ENCODE measurements around the gene CPA1. TPM values are rescaled to one million over a fixed set of nuclear protein-coding genes. Genes with fewer than 3 reads are reported as not detected.

CPA1 gene
- polyA plus RNA-seq, 5 donors: 0.81 to 1.7 (median 1.0) TPM

- DNase-seq: no peak
Observed at GRCh38 chr7:130425796-130426195, 45.5 kb downstream of the CPA1 start.

DNA sequence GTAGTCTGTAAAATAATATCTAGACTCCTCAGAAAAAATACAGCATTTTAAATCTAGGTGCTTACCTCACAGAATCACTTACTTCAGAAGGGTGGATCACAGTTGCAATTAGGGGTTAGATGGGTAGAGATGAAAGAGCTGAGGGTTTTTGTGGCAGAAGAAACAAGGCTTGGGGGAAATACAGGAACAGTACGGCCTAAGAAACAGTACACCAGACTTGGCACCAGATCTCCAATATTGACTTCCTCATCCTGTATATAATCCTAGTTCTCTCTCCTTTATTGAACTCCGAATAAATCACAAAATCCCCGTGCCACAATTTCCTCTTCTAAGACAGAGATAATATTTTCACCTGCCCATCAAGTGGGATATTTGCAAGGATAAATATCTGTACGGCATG lies 46.3 kb downstream of the CPA1 start:
- no peak for DNase-seq

DNA sequence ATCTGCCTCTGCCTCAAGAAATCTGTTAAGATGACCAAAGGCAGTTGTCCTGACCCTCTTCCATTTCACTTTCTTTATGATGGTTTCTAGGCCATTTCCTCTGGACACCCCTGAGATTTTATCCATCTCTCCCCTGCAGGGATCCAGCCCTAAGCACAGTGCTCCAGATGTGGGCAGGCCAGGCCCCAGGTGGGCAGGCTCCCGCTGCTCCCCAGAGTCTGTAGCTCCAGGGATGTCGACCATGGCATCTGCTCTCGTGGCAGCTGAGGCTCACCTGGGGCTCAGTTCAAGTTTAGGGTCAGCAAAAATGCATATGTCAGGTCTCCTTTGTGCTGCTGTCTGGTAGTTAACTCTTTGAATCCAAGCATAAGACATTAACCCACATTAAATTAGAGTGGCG lies 48.7 kb downstream of the CPA1 start:
- DNase-seq: no peak

- no peak for DNase-seq
Observed at GRCh38 chr7:130430115-130430514, 49.8 kb downstream of the CPA1 start.

DNA sequence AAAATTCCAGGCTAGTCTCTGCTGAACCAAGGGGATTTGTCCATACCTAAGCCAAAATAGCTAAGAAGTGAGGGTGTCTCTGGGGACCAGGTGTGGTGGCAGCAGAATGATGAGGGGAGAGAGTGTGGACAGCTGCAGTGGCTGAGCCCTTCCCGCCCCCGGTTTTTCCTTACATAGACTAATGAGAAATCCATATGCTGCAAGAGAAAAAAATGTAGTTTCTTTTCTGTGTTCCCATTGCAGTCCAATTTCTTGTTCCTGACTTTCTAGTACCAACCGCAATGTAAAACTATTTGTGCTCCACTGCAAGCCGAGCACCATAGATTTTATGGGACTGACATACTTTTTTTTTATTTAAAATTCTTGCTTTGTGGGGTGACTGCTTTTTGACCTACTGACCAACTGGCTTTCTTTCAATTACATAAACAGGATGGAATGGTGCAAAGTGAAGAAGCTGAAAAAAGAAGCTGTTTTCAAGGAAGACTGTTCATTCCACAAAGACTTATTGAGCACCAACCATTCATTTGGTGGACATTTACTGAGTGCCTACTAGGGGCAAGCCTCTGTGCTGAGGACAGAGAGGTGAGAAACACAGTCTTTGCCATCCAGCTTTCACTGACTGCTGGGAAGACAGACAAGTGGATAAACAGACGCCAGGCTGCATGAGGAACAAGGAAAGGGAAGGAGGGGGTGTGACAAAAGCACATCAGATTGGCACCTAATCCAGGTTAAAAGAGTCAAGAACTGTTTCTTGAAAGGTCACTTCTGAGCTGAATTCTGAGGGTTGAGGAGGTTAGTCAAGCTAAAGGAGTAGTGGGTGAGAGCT lies 50.8 kb downstream of the CPA1 start:
- DNase-seq: peak; percentile 73 to 80

DNA sequence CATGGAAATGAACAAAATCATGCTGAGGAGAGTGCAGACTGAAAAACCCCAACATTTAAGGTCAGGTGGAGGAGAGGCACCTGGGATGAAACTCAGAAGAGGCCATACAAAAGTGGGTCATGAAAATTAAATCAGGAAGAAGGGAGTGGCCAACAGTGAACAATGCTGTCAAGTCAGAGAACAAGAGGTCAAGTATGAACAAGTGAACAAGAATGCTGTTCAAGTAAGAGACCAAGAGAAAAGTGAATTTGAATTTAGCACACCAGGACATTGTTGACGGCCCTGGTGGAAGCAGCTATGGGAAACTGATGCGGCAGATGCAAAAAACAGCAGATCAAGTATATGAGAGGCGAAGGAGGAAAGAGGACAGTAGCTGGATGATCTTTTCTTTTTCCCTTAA lies 52.6 kb downstream of the CPA1 start:
- DNase-seq: no peak

GRCh38 chr7:130433301-130433700 lies 53.0 kb downstream of the CPA1 start:
- DNase-seq: no peak

- DNase-seq: no peak
Observed at GRCh38 chr7:130435311-130435854, 55.1 kb downstream of the CPA1 start.

DNA sequence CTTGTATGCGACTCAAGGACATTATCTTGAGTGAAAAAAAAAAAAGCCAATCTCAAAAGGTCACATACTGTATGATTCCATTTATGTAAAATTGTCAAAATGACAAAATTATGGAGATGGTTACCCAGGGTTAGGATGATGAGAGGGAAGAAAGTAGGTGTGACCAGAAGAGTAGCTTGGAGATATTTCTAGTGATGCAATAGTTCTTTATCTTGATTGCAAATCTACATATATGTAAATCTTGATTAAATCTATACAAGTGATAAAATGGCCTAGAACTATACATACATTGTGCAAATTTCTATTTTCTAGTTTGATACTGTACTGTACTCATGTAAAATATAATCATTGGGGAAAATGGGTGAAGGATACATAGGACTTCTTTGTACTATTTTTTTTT lies 56.0 kb downstream of the CPA1 start:
- DNase-seq: no peak

Other genes with a start within 250 kb of the CPA1 start
- gene TMEM209, start 175.1 kb upstream of the CPA1 start, polyA plus RNA-seq (ENCODE audit: insufficient read depth in 1 of 5, insufficient read length in 5 of 5, low replicate concordance in 1 of 5): 10 to 100 TPM; 15.1 to 22.3 (median 20.5) TPM
- not detected for gene SSMEM1, start 172.6 kb upstream of the CPA1 start, polyA plus RNA-seq (ENCODE audit: insufficient read depth in 1 of 5, insufficient read length in 5 of 5, low replicate concordance in 1 of 5)
- under 1 TPM; 0.21 to 0.44 (median 0.32) TPM for gene CPA2, start 113.6 kb upstream of the CPA1 start, polyA plus RNA-seq (ENCODE audit: insufficient read depth in 1 of 5, insufficient read length in 5 of 5, low replicate concordance in 1 of 5)
- under 1 TPM; 0.26 to 0.81 (median 0.45) TPM for gene CPA4, start 87.3 kb upstream of the CPA1 start, polyA plus RNA-seq (ENCODE audit: insufficient read depth in 1 of 5, insufficient read length in 5 of 5, low replicate concordance in 1 of 5)
- 1 to 10 TPM in 1 of 5 donors, under 1 TPM in 4; 0.10 to 1.4 (median 0.30) TPM for gene CPA5, start 35.7 kb upstream of the CPA1 start, polyA plus RNA-seq (ENCODE audit: insufficient read depth in 1 of 5, insufficient read length in 5 of 5, low replicate concordance in 1 of 5)
- 10 to 100 TPM; 25.1 to 34.1 (median 31.4) TPM for gene CEP41, start 60.5 kb downstream of the CPA1 start, polyA plus RNA-seq (ENCODE audit: insufficient read depth in 1 of 5, insufficient read length in 5 of 5, low replicate concordance in 1 of 5)
- 100 to 1,000 TPM; 368 to 456 (median 406) TPM for gene MEST, start 111.6 kb downstream of the CPA1 start, polyA plus RNA-seq (ENCODE audit: insufficient read depth in 1 of 5, insufficient read length in 5 of 5, low replicate concordance in 1 of 5)

Data from right lung (tissue), 5 donors.